Limb (tissue), 2 donors: ENCODE measurements around the gene ZNF627.
"Not testable (repeated sequence)": the region's sequence is repeated elsewhere in the genome, so short reads cannot be mapped to it uniquely, and the experiment has no call there.

Experiments
- DNase-seq, 2 donors: peaks; one replicate each; pipeline ENCODE4 v3.0.0-alpha.2; 2016; ENCODE audit errors: extremely low spot score in 2 of 2

The ZNF627 gene

GRCh38 chr19:11574689-11575088 is 22.6 kb upstream of the ZNF627 start:
- no peak for DNase-seq

- no peak for DNase-seq
Observed at GRCh38 chr19:11576227-11576626, 21.1 kb upstream of the ZNF627 start.

- no peak for DNase-seq
Observed at GRCh38 chr19:11577451-11578257, 19.6 kb upstream of the ZNF627 start, which contains the start of gene ACP5. TSS of gene ACP5 (minus strand) at chr19:11577645. CDS start at chr19:11577317, 328 bp downstream.

- no peak for DNase-seq
Observed at GRCh38 chr19:11578258-11579142, 18.8 kb upstream of the ZNF627 start.

GRCh38 chr19:11580116-11580515 is 17.2 kb upstream of the ZNF627 start:
- DNase-seq, result no peak

GRCh38 chr19:11581740-11582139 is 15.5 kb upstream of the ZNF627 start:
- no peak for DNase-seq

GRCh38 chr19:11586331-11586730 is 11.0 kb upstream of the ZNF627 start:
- DNase-seq, result no peak

- peak; percentile 76 to 85 for DNase-seq
Observed at GRCh38 chr19:11587302-11587974, 9.8 kb upstream of the ZNF627 start.

- no peak for DNase-seq
Observed at GRCh38 chr19:11587975-11588631, 9.2 kb upstream of the ZNF627 start.

GRCh38 chr19:11594084-11594483 is 3.2 kb upstream of the ZNF627 start:
- no peak for DNase-seq

GRCh38 chr19:11596156-11596555 is 1.1 kb upstream of the ZNF627 start:
- DNase-seq, result no peak

- peak in 1 of 2 donors; percentile 36 for DNase-seq
Observed at GRCh38 chr19:11598103-11598483, 810 bp downstream of the ZNF627 start.

GRCh38 chr19:11598746-11599145 is 1.5 kb downstream of the ZNF627 start:
- DNase-seq, result no peak

- not testable (repeated sequence) for DNase-seq
Observed at GRCh38 chr19:11599704-11600103, 2.4 kb downstream of the ZNF627 start.

GRCh38 chr19:11606484-11606883 is 9.2 kb downstream of the ZNF627 start:
- DNase-seq, result no peak

- no peak for DNase-seq
Observed at GRCh38 chr19:11611730-11612129, 14.4 kb downstream of the ZNF627 start.

- DNase-seq, result no peak
Observed at GRCh38 chr19:11612816-11613511, 15.7 kb downstream of the ZNF627 start.

- no peak for DNase-seq
Observed at GRCh38 chr19:11617180-11618062, 20.1 kb downstream of the ZNF627 start.

- no peak for DNase-seq
Observed at GRCh38 chr19:11620553-11620952, 23.3 kb downstream of the ZNF627 start.

- DNase-seq, result not testable (repeated sequence)
Observed at GRCh38 chr19:11622401-11622800, 25.1 kb downstream of the ZNF627 start.
